HS-5 (cell line): Measurements from ENCODE around the gene ARSD.
"Not testable (repeated sequence)": the region's sequence is repeated elsewhere in the genome, so short reads cannot be mapped to it uniquely, and the experiment has no call there.

Experiments used
- DNase-seq: peaks from one replicate; pipeline ENCODE4 v3.0.0-alpha.2; 2012; ENCODE audit warnings: low read depth

The ARSD gene

GRCh38 chrX:2933125-2933900 lies 4.2 kb upstream of the ARSD start:
- no peak for DNase-seq

GRCh38 chrX:2931612-2932011 lies 2.5 kb upstream of the ARSD start:
- no peak for DNase-seq

- DNase-seq, result no peak
These were observed 2.0 kb upstream of the ARSD start for GRCh38 chrX:2931155-2931554.

GRCh38 chrX:2928191-2928582 lies 952 bp downstream of the ARSD start:
- no peak for DNase-seq

- DNase-seq, result no peak
These were observed 2.4 kb downstream of the ARSD start for GRCh38 chrX:2926664-2927275.

GRCh38 chrX:2926255-2926654 lies 2.9 kb downstream of the ARSD start:
- not testable (repeated sequence) for DNase-seq

- DNase-seq, result no peak
These were observed 5.0 kb downstream of the ARSD start for GRCh38 chrX:2924151-2924550.

- DNase-seq, result no peak
These were observed 7.4 kb downstream of the ARSD start for GRCh38 chrX:2921750-2922149.

- DNase-seq, result no peak
These were observed 7.9 kb downstream of the ARSD start for GRCh38 chrX:2921193-2921592.

- DNase-seq, result no peak
These were observed 11.4 kb downstream of the ARSD start for GRCh38 chrX:2917767-2918166.

- DNase-seq, result no peak
These were observed 16.0 kb downstream of the ARSD start for GRCh38 chrX:2913118-2913517.

- no peak for DNase-seq
These were observed 19.0 kb downstream of the ARSD start for GRCh38 chrX:2910109-2910508.

GRCh38 chrX:2908125-2908685 lies 20.9 kb downstream of the ARSD start:
- no peak for DNase-seq

GRCh38 chrX:2907295-2907694 lies 21.8 kb downstream of the ARSD start:
- no peak for DNase-seq

- DNase-seq, result no peak
These were observed 25.8 kb downstream of the ARSD start for GRCh38 chrX:2903366-2903765.

- DNase-seq, result no peak
These were observed 26.3 kb downstream of the ARSD start for GRCh38 chrX:2902841-2903240.

GRCh38 chrX:2901367-2902036 lies 27.6 kb downstream of the ARSD start:
- DNase-seq, result no peak

GRCh38 chrX:2898846-2899512 lies 30.2 kb downstream of the ARSD start:
- no peak for DNase-seq

GRCh38 chrX:2897690-2898623 lies 31.2 kb downstream of the ARSD start:
- DNase-seq, result not testable (repeated sequence)

- no peak for DNase-seq
These were observed 31.8 kb downstream of the ARSD start for GRCh38 chrX:2897311-2897689.

GRCh38 chrX:2894885-2895292 lies 34.2 kb downstream of the ARSD start:
- DNase-seq, result no peak
